ENCODE data around the gene SEMA5B. TPM values are rescaled to one million over a fixed set of nuclear protein-coding genes. Genes with fewer than 3 reads are reported as not detected.
A peak's percentile ranks its signal among the peaks of the same experiment; 100 is the strongest.

SEMA5B gene
- total RNA-seq, 3 donors from 2014 or later = 0.34 to 0.89 (median 0.35) TPM

GRCh38 chr3:123054109-123054778 is 26.7 kb upstream of the SEMA5B start:
- no peaks in the 10 kb centered on the region for H3K36me3 ChIP-seq (ENCODE audit: low read depth)
- TF ChIP-seq CTCF (IDR thresholded peaks at IDR 0.05) = no peak
- no peak for DNase-seq
- no peak overlapping the region for H3K4me3 ChIP-seq
- ATAC-seq = no peak
- intact Hi-C loops (cut with DNase I, micrococcal nuclease) = no loop called here
- no peaks in the 10 kb centered on the region for H3K4me1 ChIP-seq (ENCODE audit: low read depth)
- H3K9me3 ChIP-seq = no peaks in the 10 kb centered on the region

GRCh38 chr3:123053107-123053506 is 25.5 kb upstream of the SEMA5B start:
- no peak for TF ChIP-seq CTCF (IDR thresholded peaks at IDR 0.05)
- Histone ChIP-seq H3K36me3 (ENCODE audit: low read depth) (no peaks in the 10 kb centered on the region), H3K9me3 (no peaks in the 10 kb centered on the region), H3K4me3 (no peak overlapping the region), H3K4me1 (ENCODE audit: low read depth) (no peaks in the 10 kb centered on the region)
- intact Hi-C loops (cut with DNase I, micrococcal nuclease) = no loop called here
- DNase-seq (peak in 1 of 3 donors; percentile 33), ATAC-seq (peak; percentile 37)

GRCh38 chr3:123050666-123051065 is 23.1 kb upstream of the SEMA5B start:
- ATAC-seq = no peak
- Histone ChIP-seq H3K9me3 (no peaks in the 10 kb centered on the region), H3K4me3 (no peak overlapping the region), H3K4me1 (ENCODE audit: low read depth) (no peaks in the 10 kb centered on the region), H3K36me3 (ENCODE audit: low read depth) (no peaks in the 10 kb centered on the region)
- intact Hi-C loops (cut with DNase I, micrococcal nuclease) = no loop called here
- DNase-seq = no peak
- TF ChIP-seq CTCF (IDR thresholded peaks at IDR 0.05) = no peak

GRCh38 chr3:123048480-123049237 is 21.1 kb upstream of the SEMA5B start:
- no peaks in the 10 kb centered on the region for H3K9me3 ChIP-seq
- no peak for ATAC-seq
- no peaks in the 10 kb centered on the region for H3K36me3 ChIP-seq (ENCODE audit: low read depth)
- no peak overlapping the region for H3K4me3 ChIP-seq
- no peaks in the 10 kb centered on the region for H3K4me1 ChIP-seq (ENCODE audit: low read depth)
- intact Hi-C loops (cut with DNase I, micrococcal nuclease) = no loop called here
- TF ChIP-seq CTCF (IDR thresholded peaks at IDR 0.05) = no peak
- no peak for DNase-seq

GRCh38 chr3:123047062-123047319 is 19.4 kb upstream of the SEMA5B start:
- Histone ChIP-seq H3K4me1 (ENCODE audit: low read depth) (no peaks in the 10 kb centered on the region), H3K9me3 (no peaks in the 10 kb centered on the region), H3K36me3 (ENCODE audit: low read depth) (no peaks in the 10 kb centered on the region), H3K4me3 (no peak overlapping the region)
- intact Hi-C loops (cut with DNase I, micrococcal nuclease) = no loop called here
- DNase-seq (no peak), ATAC-seq (no peak)
- no peak for TF ChIP-seq CTCF (IDR thresholded peaks at IDR 0.05)
